Right lobe of liver (tissue), 4 donors: Measurements from ENCODE around the gene DNASE1L2.

ENCODE experiments used
- POLR2A ChIP-seq: fragments of 450-650 bp; IDR thresholded peaks from one replicate; pipeline ENCODE4 v1.6.1; 2017; ENCODE audit warnings: antibody characterized with exemption, mild to moderate bottlenecking
- TF ChIP-seq, protein P1 (sequence below), 4 donors: fragments of 200-600 bp in 3 of 4; fragments of 450-650 bp in 1 of 4; IDR thresholded peaks; one replicate each; pipeline versions ENCODE4 v1.5.1 to v1.8.0; 2016 to 2022; ENCODE audit warnings: antibody characterized with exemption in 4 of 4, mild to moderate bottlenecking in 2 of 4
- donor health status: DM: no; HTN: no; CAD: no.
- donor health status: DM: no; HTN: no; CAD: no.
- donor health status: DM: no; HTN: yes; CAD: no.

DNA sequence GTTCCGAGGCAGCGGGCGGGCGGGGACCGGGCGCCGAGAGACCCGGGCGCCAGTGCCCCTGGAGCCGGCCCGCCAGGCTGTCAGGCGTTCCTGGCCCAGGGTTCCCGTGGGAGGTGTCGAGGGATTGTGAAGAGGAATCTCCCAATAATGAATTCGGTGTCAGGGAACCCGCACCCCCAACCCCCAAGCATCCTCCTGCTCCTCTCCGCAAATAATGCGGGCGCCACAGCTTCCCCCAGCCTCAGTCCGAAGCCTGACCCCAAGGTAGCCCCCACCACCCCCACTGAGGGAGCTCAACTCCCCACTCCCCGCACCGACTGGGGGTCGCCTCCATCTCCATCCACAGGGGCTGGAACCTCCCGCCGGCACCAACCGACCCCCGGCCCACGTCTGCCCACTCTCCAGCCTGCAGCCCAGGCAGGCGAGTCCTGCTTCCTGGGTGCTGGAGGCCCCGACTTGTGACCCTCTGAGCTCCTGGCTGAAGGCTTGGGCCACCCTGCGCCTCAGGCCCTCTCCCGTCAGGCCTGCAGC, 39.2 kb upstream of the DNASE1L2 start:
- TF ChIP-seq, protein P1, sequence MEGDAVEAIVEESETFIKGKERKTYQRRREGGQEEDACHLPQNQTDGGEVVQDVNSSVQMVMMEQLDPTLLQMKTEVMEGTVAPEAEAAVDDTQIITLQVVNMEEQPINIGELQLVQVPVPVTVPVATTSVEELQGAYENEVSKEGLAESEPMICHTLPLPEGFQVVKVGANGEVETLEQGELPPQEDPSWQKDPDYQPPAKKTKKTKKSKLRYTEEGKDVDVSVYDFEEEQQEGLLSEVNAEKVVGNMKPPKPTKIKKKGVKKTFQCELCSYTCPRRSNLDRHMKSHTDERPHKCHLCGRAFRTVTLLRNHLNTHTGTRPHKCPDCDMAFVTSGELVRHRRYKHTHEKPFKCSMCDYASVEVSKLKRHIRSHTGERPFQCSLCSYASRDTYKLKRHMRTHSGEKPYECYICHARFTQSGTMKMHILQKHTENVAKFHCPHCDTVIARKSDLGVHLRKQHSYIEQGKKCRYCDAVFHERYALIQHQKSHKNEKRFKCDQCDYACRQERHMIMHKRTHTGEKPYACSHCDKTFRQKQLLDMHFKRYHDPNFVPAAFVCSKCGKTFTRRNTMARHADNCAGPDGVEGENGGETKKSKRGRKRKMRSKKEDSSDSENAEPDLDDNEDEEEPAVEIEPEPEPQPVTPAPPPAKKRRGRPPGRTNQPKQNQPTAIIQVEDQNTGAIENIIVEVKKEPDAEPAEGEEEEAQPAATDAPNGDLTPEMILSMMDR (IDR thresholded peaks at IDR 0.05): no peak
- TF ChIP-seq POLR2A: no peak
